MM.1S (cell line): ENCODE results near the gene ASIC4.
A peak's percentile ranks its signal among the peaks of the same experiment; 100 is the strongest.

ENCODE experiments used
- CTCF ChIP-seq: fragments of 300-600 bp; sonication (generic); IDR thresholded peaks from 2 replicates; pipeline ENCODE4 v1.5.1; 2016; ENCODE audit warnings: antibody characterized with exemption, low read length, mixed read lengths
- EZH2phosphoT487 ChIP-seq: fragments of 300-600 bp; sonication (generic); IDR thresholded peaks from 2 replicates; pipeline ENCODE4 v1.6.1; 2018; ENCODE audit warnings: antibody characterized with exemption, low read length

GRCh38 chr2:219541611-219542180 is 27.4 kb downstream of the ASIC4 start:
- TF ChIP-seq CTCF (peak; percentile 100), EZH2phosphoT487 (no peak)
